Measurements from ENCODE around the gene RPS4Y1. TPM values are rescaled to one million over a fixed set of nuclear protein-coding genes. Genes with fewer than 3 reads are reported as not detected.

RPS4Y1 gene
- total RNA-seq, 1 experiment from 2014 or later, result 176 TPM

DNA sequence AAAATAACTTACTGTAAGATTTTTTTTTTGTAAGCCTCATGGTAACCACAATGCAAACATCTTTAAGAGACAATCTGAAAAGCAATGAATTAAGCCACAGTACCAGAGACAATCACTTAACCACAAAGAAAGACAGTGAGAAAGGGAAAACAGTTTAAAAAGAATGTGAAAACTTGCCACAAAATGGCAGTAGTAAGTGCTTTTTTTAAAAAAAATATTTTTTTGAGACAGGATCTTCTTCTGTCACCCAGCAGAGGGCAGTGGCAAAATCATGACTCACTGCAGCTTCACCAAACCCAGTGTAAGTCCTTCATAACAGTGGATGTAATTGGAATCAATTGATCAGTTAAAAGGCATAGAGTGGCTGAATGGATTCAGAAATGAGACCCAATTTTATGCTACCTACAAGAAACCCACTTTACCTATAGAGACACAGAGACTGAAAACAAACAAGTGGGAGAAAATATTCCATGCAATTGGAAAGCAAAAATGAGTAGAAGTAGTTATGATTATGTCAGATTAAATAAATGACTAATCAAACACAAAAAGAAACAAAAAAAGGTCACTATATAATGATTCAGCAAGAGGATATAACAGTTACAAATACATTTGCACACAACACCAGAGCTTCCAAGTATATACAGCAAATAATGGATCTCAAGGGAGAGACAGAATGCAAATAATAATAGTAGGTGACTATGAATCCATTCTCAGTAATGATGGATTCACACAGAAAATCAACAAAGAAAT is 71.8 kb downstream of the RPS4Y1 start:
- no peak overlapping the region for H3K4me2 ChIP-seq (ENCODE audit: low read length)
- no peak for TF ChIP-seq ZNF274 (IDR thresholded peaks at IDR 0.05; ENCODE audit: low read depth, low read length)
- 0 out of 6 replicates have a peak, but pooled peaks of 1 of the 3 experiments have one; percentile 5 for TF ChIP-seq CTCF (IDR thresholded peaks at IDR 0.05 in 2 of 3, conservative IDR thresholded peaks at IDR 0.05 in 1 of 3; ENCODE audit: borderline replicate concordance in 1 of 3, insufficient read depth in 1 of 3, low read depth in 2 of 3, low read length in 2 of 3)
- no peaks in the 10 kb centered on the region for H4K20me1 ChIP-seq (ENCODE audit: insufficient read depth)
- H3K4me3 ChIP-seq (replicated peaks in 1 of 2; ENCODE audit: low read depth in 1 of 2, low read length in 2 of 2), result no peak overlapping the region
- H3K9me3 ChIP-seq (ENCODE audit: control insufficient read depth in 1 of 2, insufficient read depth in 1 of 2, low read depth in 1 of 2, low read length in 2 of 2), result no peaks in the 10 kb centered on the region
- CTCF ChIA-PET, result no interaction called here
- no peaks in the 10 kb centered on the region for H3K4me1 ChIP-seq (ENCODE audit: control insufficient read depth in 1 of 2, insufficient read depth in 2 of 2, low read length in 2 of 2)
- no peaks in the 10 kb centered on the region for H3K36me3 ChIP-seq (ENCODE audit: control insufficient read depth in 1 of 2, insufficient read depth in 2 of 2, low read length in 2 of 2)
- no peak overlapping the region for H3K27ac ChIP-seq (ENCODE audit: low read depth, low read length)
- H3K9me2 ChIP-seq (ENCODE audit: insufficient read depth), result no peaks in the 10 kb centered on the region
- no peaks in the 10 kb centered on the region for H3K27me3 ChIP-seq (ENCODE audit: insufficient read depth, low read length)
- POLR2A ChIA-PET, result no interaction called here
- intact Hi-C loops (cut with micrococcal nuclease), result no loop called here
- BruUV-seq (replicated peaks), result no TSS peak
- RAD21 ChIA-PET (ENCODE audit: low non-redundant PET in 1 of 2, low total read pairs in 2 of 2, uncharacterized antibody in 2 of 2, unreplicated experiment in 2 of 2), result no interaction called here
- no peak for ATAC-seq
- H3K9ac ChIP-seq (ENCODE audit: low read length), result no peak overlapping the region
- H2AFZ ChIP-seq (ENCODE audit: low read depth, low read length, poor library complexity, severe bottlenecking), result no peak overlapping the region
- H3K79me2 ChIP-seq (ENCODE audit: insufficient read depth, low read length), result no peaks in the 10 kb centered on the region
- DNase-seq (ENCODE audit: low read depth, low spot score), result no peak

Other genes with a start within 250 kb of the RPS4Y1 start
- not detected for gene SRY, start 53.9 kb upstream of the RPS4Y1 start, total RNA-seq (2021; ENCODE audit: unreplicated experiment)
- gene ZFY, start 93.8 kb downstream of the RPS4Y1 start, total RNA-seq (2021; ENCODE audit: unreplicated experiment), result 3.5 TPM